Gastrocnemius medialis (tissue), 4 donors: Measurements from ENCODE around the gene ZBTB3. TPM values are rescaled to one million over a fixed set of nuclear protein-coding genes. Genes with fewer than 3 reads are reported as not detected.

ENCODE experiments used
- ATAC-seq, 2 donors: fragments of 150-250 bp; one replicate each; pipeline ENCODE4 v1.9.1; 2016
- DNase-seq, 2 donors: peaks; one replicate each; pipeline ENCODE4 v3.0.0-alpha.2; 2019
- H3K27ac ChIP-seq, 4 donors: fragments of 200-600 bp; sonication (generic); 1 replicate in 1 of 4; 2 replicates in 3 of 4; pipeline ENCODE4 v1.5.1; 2016 to 2018; ENCODE audit warnings: mild to moderate bottlenecking in 2 of 4, moderate library complexity in 1 of 4
- H3K27me3 ChIP-seq, 3 donors: fragments of 200-600 bp; sonication (generic) in 2 of 3; 1 replicate in 1 of 3; 2 replicates in 2 of 3; pipeline versions ENCODE4 v1.5.1 to v1.6.0; 2016 to 2019; ENCODE audit warnings: mild to moderate bottlenecking in 1 of 3, moderate library complexity in 1 of 3
- H3K36me3 ChIP-seq, 2 donors: fragments of 200-600 bp; sonication (generic) in 1 of 2; one replicate each; pipeline ENCODE4 v1.5.1; 2017 to 2018
- H3K4me1 ChIP-seq, 2 donors: fragments of 200-600 bp; sonication (generic) in 1 of 2; one replicate each; pipeline ENCODE4 v1.5.1; 2016 to 2017; ENCODE audit warnings: mild to moderate bottlenecking in 2 of 2
- H3K4me3 ChIP-seq, 4 donors: fragments of 200-600 bp; sonication (generic) in 3 of 4; 1 replicate in 1 of 4; 2 replicates in 3 of 4; pipeline ENCODE4 v1.5.1; 2016 to 2019; ENCODE audit warnings: mild to moderate bottlenecking in 2 of 4
- H3K9me3 ChIP-seq, 3 donors: fragments of 200-600 bp; sonication (generic) in 2 of 3; 1 replicate in 1 of 3; 2 replicates in 2 of 3; pipeline ENCODE4 v1.5.1; 2016 to 2019
- CTCF ChIP-seq, 5 experiments: fragments of 450-650 bp in 3 of 5; fragments of 200-600 bp in 2 of 5; sonication (generic) in 2 of 5; IDR thresholded peaks in 4 of 5; conservative IDR thresholded peaks in 1 of 5; 1 replicate in 4 of 5; 2 replicates in 1 of 5; pipeline ENCODE4 v1.5.1; 2016 to 2019; ENCODE audit warnings: antibody characterized with exemption in 5 of 5, mild to moderate bottlenecking in 3 of 5, moderate library complexity in 3 of 5
- POLR2A ChIP-seq, 2 donors: fragments of 450-650 bp; IDR thresholded peaks; one replicate each; pipeline ENCODE4 v1.6.1; 2017; ENCODE audit warnings: antibody characterized with exemption in 2 of 2, mild to moderate bottlenecking in 2 of 2, moderate library complexity in 2 of 2
- in situ Hi-C, 4 donors: fragments of 200-750 bp; cut with MboI; loops; one replicate each; pipeline versions ENCODE4 v1.15.0 to v1.8.0; 2017; ENCODE audit warnings: low sequenced_read_pairs in 4 of 4
- intact Hi-C: fragments of 100-400 bp; cut with DNase I; formaldehyde crosslinking; loops from one replicate; pipeline ENCODE4 v1.15.1; 2023; ENCODE audit warnings: low total_unique reads
- total RNA-seq, 4 donors: library from RNA; depleted of rRNA; stranded (reverse); fragments of >200 nt; gene quantifications; one replicate each; pipeline versions ENCODE4 v1.1.0 to v1.2.3, GENCODE V29; 2016

Gene ZBTB3
- total RNA-seq, 4 donors from 2014 or later = 5.6 to 10.5 (median 7.7) TPM

- Histone ChIP-seq H3K4me3 (no peak overlapping the region), H3K4me1 (peaks cover 0 to 15% of the 10 kb centered on the region in 2 donors), H3K9me3 (no peaks in the 10 kb centered on the region), H3K27ac (peak overlapping the region in 2 of 4 donors; percentile 11 to 41), H3K27me3 (no peaks in the 10 kb centered on the region), H3K36me3 (peaks cover 3 to 82% of the 10 kb centered on the region in 2 donors)
- TF ChIP-seq POLR2A (IDR thresholded peaks at IDR 0.05) = no peak
- TF ChIP-seq CTCF (IDR thresholded peaks at IDR 0.05 in 4 of 5, conservative IDR thresholded peaks at IDR 0.05 in 1 of 5) = no peak
- no peak for ATAC-seq
- in situ Hi-C loops (loop anchor here in 1 of 4 donors (25.0 kb wide), 1 partner anchor 104 kb away; the partner anchor contains the start of genes B3GAT3, EML3, MTA2 and ROM1), intact Hi-C loops (no loop called here)
- no peak for DNase-seq
Measured at GRCh38 chr11:62716206-62716605, 37.8 kb downstream of the ZBTB3 start.

GRCh38 chr11:62715150-62716130 is 38.5 kb downstream of the ZBTB3 start:
- Histone ChIP-seq H3K9me3 (no peaks in the 10 kb centered on the region), H3K4me1 (peaks cover 0 to 19% of the 10 kb centered on the region in 2 donors), H3K27ac (peak overlapping the region in 2 of 4 donors; percentile 11 to 41), H3K36me3 (peaks cover 3 to 82% of the 10 kb centered on the region in 2 donors), H3K27me3 (no peaks in the 10 kb centered on the region), H3K4me3 (no peak overlapping the region)
- in situ Hi-C loops = loop anchor here in 1 of 4 donors (25.0 kb wide), 1 partner anchor 103 kb away; the partner anchor contains the start of genes B3GAT3, EML3, MTA2 and ROM1
- intact Hi-C loops = no loop called here
- DNase-seq (no peak), ATAC-seq (no peak)
- TF ChIP-seq POLR2A (IDR thresholded peaks at IDR 0.05) (no peak), CTCF (IDR thresholded peaks at IDR 0.05 in 4 of 5, conservative IDR thresholded peaks at IDR 0.05 in 1 of 5) (no peak)

- in situ Hi-C loops = loop anchor here in 1 of 4 donors (25.0 kb wide), 1 partner anchor 101 kb away; the partner anchor contains the start of genes B3GAT3, EML3, MTA2 and ROM1
- H3K36me3 ChIP-seq = peaks cover 0 to 63% of the 10 kb centered on the region in 2 donors
- H3K9me3 ChIP-seq = no peaks in the 10 kb centered on the region
- ATAC-seq (no peak), DNase-seq (no peak)
- H3K27ac ChIP-seq = peak overlapping the region; percentile 42 to 74 (median 60)
- TF ChIP-seq POLR2A (IDR thresholded peaks at IDR 0.05) = no peak
- TF ChIP-seq CTCF (IDR thresholded peaks at IDR 0.05 in 4 of 5, conservative IDR thresholded peaks at IDR 0.05 in 1 of 5) = no peak
- H3K4me3 ChIP-seq = no peak overlapping the region
- intact Hi-C loops = no loop called here
- peaks cover 14 to 30% of the 10 kb centered on the region in 2 donors for H3K4me1 ChIP-seq
- no peaks in the 10 kb centered on the region for H3K27me3 ChIP-seq
Measured at GRCh38 chr11:62713343-62713742, 40.6 kb downstream of the ZBTB3 start.

GRCh38 chr11:62712861-62713260 is 41.1 kb downstream of the ZBTB3 start:
- ATAC-seq = no peak

More at GRCh38 chr11:62712861-62713260, 41.1 kb downstream of the ZBTB3 start:
- no peaks in the 10 kb centered on the region for H3K9me3 ChIP-seq
- no peaks in the 10 kb centered on the region for H3K27me3 ChIP-seq
- H3K4me1 ChIP-seq = peaks cover 16 to 28% of the 10 kb centered on the region in 2 donors
- H3K4me3 ChIP-seq = no peak overlapping the region
- TF ChIP-seq POLR2A (IDR thresholded peaks at IDR 0.05) = no peak
- TF ChIP-seq CTCF (IDR thresholded peaks at IDR 0.05 in 4 of 5, conservative IDR thresholded peaks at IDR 0.05 in 1 of 5) = no peak
- intact Hi-C loops = no loop called here
- peaks cover 0 to 58% of the 10 kb centered on the region in 2 donors for H3K36me3 ChIP-seq
- H3K27ac ChIP-seq = peak overlapping the region; percentile 42 to 74 (median 60)
- in situ Hi-C loops = loop anchor here in 1 of 4 donors (25.0 kb wide), 1 partner anchor 101 kb away; the partner anchor contains the start of genes B3GAT3, EML3, MTA2 and ROM1
- no peak for DNase-seq
